Upper lobe of left lung (tissue), 6 donors: ENCODE results near the gene ASIC3. TPM values are rescaled to one million over a fixed set of nuclear protein-coding genes. Genes with fewer than 3 reads are reported as not detected.

Source experiments
- ATAC-seq, 2 donors: fragments of 200-7000 bp; cut with Tn5 transposase; one replicate each; pipeline ENCODE4 v1.9.1; 2022; ENCODE audit warnings: mild to moderate bottlenecking in 2 of 2, moderate library complexity in 2 of 2; ENCODE audit not compliant: low FRiP score in 2 of 2
- DNase-seq, 2 donors: peaks; one replicate each; pipeline ENCODE4 v3.0.0-alpha.2; 2019 to 2020
- H3K27ac ChIP-seq, 4 donors: fragments of 200-600 bp; sonication (generic); one replicate each; pipeline ENCODE4 v1.5.1; 2016 to 2019
- H3K27me3 ChIP-seq, 4 donors: fragments of 200-600 bp; sonication (generic); one replicate each; pipeline ENCODE4 v1.5.1; 2017 to 2019
- H3K36me3 ChIP-seq, 4 donors: fragments of 200-600 bp; sonication (generic); one replicate each; pipeline ENCODE4 v1.5.1; 2016 to 2019
- H3K4me1 ChIP-seq, 4 donors: fragments of 200-600 bp; sonication (generic); one replicate each; pipeline ENCODE4 v1.5.1; 2018 to 2019
- H3K4me3 ChIP-seq, 4 donors: fragments of 200-600 bp; sonication (generic); one replicate each; pipeline ENCODE4 v1.5.1; 2017 to 2019; ENCODE audit warnings: mild to moderate bottlenecking in 2 of 4, moderate library complexity in 1 of 4
- H3K9me3 ChIP-seq, 4 donors: fragments of 200-600 bp; sonication (generic); one replicate each; pipeline ENCODE4 v1.5.1; 2018 to 2019
- EP300 ChIP-seq, 4 donors: sonication (generic); formaldehyde crosslinking; IDR thresholded peaks; one replicate each; pipeline ENCODE4 v1.5.1; 2017; ENCODE audit warnings: antibody characterized with exemption in 4 of 4, control low read depth in 2 of 4
- POLR2A ChIP-seq, 4 donors: fragments of 450-650 bp; IDR thresholded peaks; one replicate each; pipeline ENCODE4 v1.5.1; 2016 to 2017; ENCODE audit warnings: antibody characterized with exemption in 4 of 4, mild to moderate bottlenecking in 2 of 4
- POLR2AphosphoS5 ChIP-seq, 2 donors: sonication (generic); formaldehyde crosslinking; IDR thresholded peaks; one replicate each; pipeline ENCODE4 v1.5.1; 2017; ENCODE audit warnings: antibody characterized with exemption in 2 of 2
- WGBS, 2 donors: methylation state at CpG; one replicate each; pipeline ENCODE4 v1.1.5; 2017 to 2018; 5-methylcytosine and 5-hydroxymethylcytosine counted together
- total RNA-seq, 6 donors: library from RNA; depleted of rRNA in 4 of 6; stranded (reverse); fragments of >200 nt in 4 of 6; gene quantifications; one replicate each; pipeline versions ENCODE4 v1.1.0 to v1.2.1, GENCODE V29; 2016 to 2021
- TF ChIP-seq, protein P1 (sequence below), 6 experiments: fragments of 450-650 bp in 4 of 6; fragments of 200-600 bp in 2 of 6; sonication (generic) in 2 of 6; IDR thresholded peaks; one replicate each; pipeline ENCODE4 v1.5.1; 2016 to 2019; ENCODE audit warnings: antibody characterized with exemption in 6 of 6
- donor health status: DM: no; HTN: no; CAD: no; lungs with moderate emphysema.
- donor health status: DM: no; HTN: yes; CAD: no; lungs with severe emphysema.

ASIC3 gene
- total RNA-seq, 6 donors from 2014 or later, result 2.1 to 37.7 (median 4.0) TPM

DNA sequence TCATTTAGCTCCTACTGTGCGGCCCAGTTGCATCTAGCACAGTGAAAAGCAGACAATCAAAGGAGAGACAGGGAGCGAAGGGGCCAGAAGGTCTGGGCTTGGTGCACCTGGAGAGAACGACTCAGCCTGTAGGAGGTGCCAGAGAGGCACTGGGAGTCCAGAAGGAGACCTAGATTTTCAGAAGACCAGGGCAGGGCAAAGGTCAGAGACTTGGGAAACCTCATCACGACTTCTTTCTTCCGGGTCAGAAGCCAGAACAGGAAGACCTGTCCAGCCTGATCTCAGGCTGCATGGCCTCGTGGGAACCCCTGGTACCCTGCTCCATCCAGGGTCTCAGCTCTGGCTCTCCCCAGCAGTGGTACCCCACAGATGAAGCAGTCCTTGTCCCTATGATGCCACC, 43.1 kb downstream of the ASIC3 start:
- peak overlapping the region; percentile 31 to 93 (median 90) for H3K27ac ChIP-seq
- no peaks in the 10 kb centered on the region for H3K27me3 ChIP-seq
- peaks cover 49 to 76% (median 65%) of the 10 kb centered on the region in 4 donors for H3K4me1 ChIP-seq
- TF ChIP-seq, protein P1, sequence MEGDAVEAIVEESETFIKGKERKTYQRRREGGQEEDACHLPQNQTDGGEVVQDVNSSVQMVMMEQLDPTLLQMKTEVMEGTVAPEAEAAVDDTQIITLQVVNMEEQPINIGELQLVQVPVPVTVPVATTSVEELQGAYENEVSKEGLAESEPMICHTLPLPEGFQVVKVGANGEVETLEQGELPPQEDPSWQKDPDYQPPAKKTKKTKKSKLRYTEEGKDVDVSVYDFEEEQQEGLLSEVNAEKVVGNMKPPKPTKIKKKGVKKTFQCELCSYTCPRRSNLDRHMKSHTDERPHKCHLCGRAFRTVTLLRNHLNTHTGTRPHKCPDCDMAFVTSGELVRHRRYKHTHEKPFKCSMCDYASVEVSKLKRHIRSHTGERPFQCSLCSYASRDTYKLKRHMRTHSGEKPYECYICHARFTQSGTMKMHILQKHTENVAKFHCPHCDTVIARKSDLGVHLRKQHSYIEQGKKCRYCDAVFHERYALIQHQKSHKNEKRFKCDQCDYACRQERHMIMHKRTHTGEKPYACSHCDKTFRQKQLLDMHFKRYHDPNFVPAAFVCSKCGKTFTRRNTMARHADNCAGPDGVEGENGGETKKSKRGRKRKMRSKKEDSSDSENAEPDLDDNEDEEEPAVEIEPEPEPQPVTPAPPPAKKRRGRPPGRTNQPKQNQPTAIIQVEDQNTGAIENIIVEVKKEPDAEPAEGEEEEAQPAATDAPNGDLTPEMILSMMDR (IDR thresholded peaks at IDR 0.05), result peak; percentile 26 to 57 (median 38)
- TF ChIP-seq POLR2A (IDR thresholded peaks at IDR 0.05), result no peak
- ATAC-seq (no peak), DNase-seq (no peak)
- H3K9me3 ChIP-seq, result no peaks in the 10 kb centered on the region
- peaks cover 0 to 15% (median 2%) of the 10 kb centered on the region in 4 donors for H3K36me3 ChIP-seq
- 46 to 57% methylated on average over 6 of the region's 6 CpGs for WGBS, 2 donors
- H3K4me3 ChIP-seq, result no peak overlapping the region

DNA sequence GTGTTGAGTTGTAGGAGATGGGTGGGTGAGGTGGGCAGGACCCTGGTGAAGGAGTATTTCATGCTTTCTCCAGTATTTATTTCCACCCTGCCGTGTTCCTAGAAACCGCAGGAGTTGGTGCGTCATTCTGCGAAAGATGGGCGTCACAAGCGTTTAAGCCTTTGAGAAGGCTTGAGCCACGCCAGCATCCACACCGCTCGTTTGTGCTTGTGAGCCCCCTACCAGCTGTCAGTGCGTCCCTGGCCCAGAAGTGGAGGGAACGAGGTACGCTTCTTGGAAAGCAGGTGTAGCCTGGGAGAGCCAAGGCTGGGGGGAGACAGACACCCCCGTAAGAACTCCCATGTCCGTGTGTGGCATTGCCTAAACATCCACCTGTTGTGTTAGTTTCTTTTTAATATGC, 43.7 kb downstream of the ASIC3 start:
- peak overlapping the region in 2 of 4 donors; percentile 92 to 93 for H3K27ac ChIP-seq
- H3K4me1 ChIP-seq, result peaks cover 49 to 74% (median 64%) of the 10 kb centered on the region in 4 donors
- 90% methylated on average over 11 to 14 of the region's 14 CpGs for WGBS, 2 donors
- H3K36me3 ChIP-seq, result peaks cover 0 to 20% (median 2%) of the 10 kb centered on the region in 4 donors
- DNase-seq, result no peak
- no peak overlapping the region for H3K4me3 ChIP-seq
- no peaks in the 10 kb centered on the region for H3K9me3 ChIP-seq
- no peak for ATAC-seq
- TF ChIP-seq, protein P1 (IDR thresholded peaks at IDR 0.05), result no peak
- TF ChIP-seq POLR2AphosphoS5 (IDR thresholded peaks at IDR 0.05), result no peak
- no peak for TF ChIP-seq EP300 (IDR thresholded peaks at IDR 0.05)
- no peak for TF ChIP-seq POLR2A (IDR thresholded peaks at IDR 0.05)
- no peaks in the 10 kb centered on the region for H3K27me3 ChIP-seq

DNA sequence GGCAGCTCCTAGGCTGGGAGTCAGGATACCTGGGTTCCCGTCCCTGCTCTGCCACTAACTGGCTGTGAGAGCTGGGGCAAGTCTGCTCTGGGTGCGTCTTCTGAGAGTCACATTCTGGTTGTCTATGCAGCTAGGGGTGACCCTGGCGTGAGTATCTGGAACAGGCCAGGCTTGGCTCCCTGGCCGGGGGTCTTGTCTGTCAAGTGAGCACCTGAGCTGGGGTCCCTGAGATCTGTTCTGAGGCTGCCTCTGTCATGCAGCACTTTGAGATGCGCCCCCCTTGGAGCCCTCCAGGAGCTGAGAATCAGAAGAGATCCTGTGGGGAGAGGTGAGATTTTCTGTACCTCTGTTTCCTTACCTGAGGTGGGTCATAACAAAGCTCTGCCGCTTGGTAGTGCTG, 45.4 kb downstream of the ASIC3 start:
- WGBS, 2 donors, result 89 to 100% methylated on average over 1 to 6 of the region's 6 CpGs
- Histone ChIP-seq H3K36me3 (peaks cover 0 to 20% (median 2%) of the 10 kb centered on the region in 4 donors), H3K4me3 (no peak overlapping the region), H3K27ac (no peak overlapping the region), H3K4me1 (peaks cover 36 to 65% (median 52%) of the 10 kb centered on the region in 4 donors), H3K27me3 (no peaks in the 10 kb centered on the region), H3K9me3 (no peaks in the 10 kb centered on the region)
- no peak for TF ChIP-seq POLR2AphosphoS5 (IDR thresholded peaks at IDR 0.05)
- no peak for TF ChIP-seq EP300 (IDR thresholded peaks at IDR 0.05)
- TF ChIP-seq, protein P1 (IDR thresholded peaks at IDR 0.05), result no peak
- TF ChIP-seq POLR2A (IDR thresholded peaks at IDR 0.05), result no peak
- ATAC-seq (no peak), DNase-seq (no peak)

DNA sequence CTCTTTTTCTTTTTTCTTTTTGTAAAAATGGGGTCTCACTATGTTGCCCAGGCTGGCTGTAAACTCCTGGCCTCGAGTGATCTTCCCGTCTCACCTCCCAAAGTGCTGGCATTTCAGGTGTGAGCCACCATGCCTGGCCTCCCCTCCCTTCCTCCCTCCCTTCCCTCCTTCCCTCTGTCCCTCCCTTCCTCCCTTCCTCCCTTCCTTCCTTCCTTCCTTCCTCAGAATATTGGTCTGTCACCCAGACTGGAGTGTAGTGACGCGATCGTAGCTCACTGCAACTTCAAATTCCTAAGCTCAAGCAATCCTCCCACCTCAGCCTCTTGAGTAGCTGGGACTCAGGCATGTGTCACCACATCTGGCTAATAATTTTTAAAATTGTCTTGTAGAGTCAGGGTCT, 46.3 kb downstream of the ASIC3 start:
- no peaks in the 10 kb centered on the region for H3K9me3 ChIP-seq
- H3K27ac ChIP-seq, result peak overlapping the region in 1 of 4 donors; percentile 44
- no peak for TF ChIP-seq POLR2A (IDR thresholded peaks at IDR 0.05)
- ATAC-seq (no peak), DNase-seq (no peak)
- no peaks in the 10 kb centered on the region for H3K27me3 ChIP-seq
- peaks cover 0 to 20% (median 2%) of the 10 kb centered on the region in 4 donors for H3K36me3 ChIP-seq
- H3K4me3 ChIP-seq, result no peak overlapping the region
- WGBS, 2 donors, result 56 to 75% methylated on average over 5 of the region's 5 CpGs
- peaks cover 32 to 61% (median 45%) of the 10 kb centered on the region in 4 donors for H3K4me1 ChIP-seq

DNA sequence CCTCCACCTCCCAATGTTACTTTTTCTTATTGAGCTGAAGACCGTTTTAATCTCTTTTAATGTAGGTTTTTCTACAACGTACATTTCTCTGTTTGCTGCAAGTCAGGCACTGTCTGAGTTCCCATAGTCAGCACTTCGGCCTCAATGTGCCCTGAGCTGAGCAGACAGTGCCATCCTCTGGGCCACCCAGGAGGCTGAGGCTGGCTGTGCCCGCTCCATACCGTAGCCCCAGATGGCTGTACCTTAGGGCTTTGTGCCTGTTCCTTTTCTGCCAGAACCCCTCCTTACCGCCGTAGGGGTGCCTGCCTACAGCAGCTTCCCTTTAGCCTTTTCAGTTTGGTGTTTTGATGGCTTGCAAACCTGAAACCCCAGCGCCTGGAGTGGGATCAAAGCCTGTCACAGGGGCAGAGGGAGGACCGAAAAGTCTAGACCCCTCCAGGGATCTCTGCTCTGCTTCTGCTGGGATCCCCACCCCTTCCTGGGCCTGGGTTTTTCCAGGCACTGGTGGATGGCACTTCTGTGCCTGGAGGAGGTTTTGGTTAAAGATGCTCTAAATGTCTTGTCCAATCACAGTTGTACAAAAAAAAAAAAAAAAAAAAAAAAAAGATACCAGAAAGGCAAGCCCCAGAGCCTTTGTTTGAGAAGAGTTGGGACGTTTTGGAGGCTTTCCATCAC, 46.9 kb downstream of the ASIC3 start:
- WGBS, 2 donors, result 69 to 74% methylated on average over 10 of the region's 10 CpGs
- H3K4me3 ChIP-seq, result no peak overlapping the region
- TF ChIP-seq EP300 (IDR thresholded peaks at IDR 0.05) (no peak), POLR2A (IDR thresholded peaks at IDR 0.05) (no peak), POLR2AphosphoS5 (IDR thresholded peaks at IDR 0.05) (no peak)
- TF ChIP-seq, protein P1 (IDR thresholded peaks at IDR 0.05), result no peak
- H3K36me3 ChIP-seq, result peaks cover 0 to 20% (median 2%) of the 10 kb centered on the region in 4 donors
- no peaks in the 10 kb centered on the region for H3K9me3 ChIP-seq
- no peaks in the 10 kb centered on the region for H3K27me3 ChIP-seq
- H3K4me1 ChIP-seq, result peaks cover 26 to 61% (median 40%) of the 10 kb centered on the region in 4 donors
- ATAC-seq, result no peak
- H3K27ac ChIP-seq, result peak overlapping the region in 1 of 4 donors; percentile 44
- no peak for DNase-seq
